Measurements from ENCODE around the gene TBC1D30.

- TF ChIP-seq POLR2A (IDR thresholded peaks at IDR 0.05) = no peak
- TF ChIP-seq, protein P1, sequence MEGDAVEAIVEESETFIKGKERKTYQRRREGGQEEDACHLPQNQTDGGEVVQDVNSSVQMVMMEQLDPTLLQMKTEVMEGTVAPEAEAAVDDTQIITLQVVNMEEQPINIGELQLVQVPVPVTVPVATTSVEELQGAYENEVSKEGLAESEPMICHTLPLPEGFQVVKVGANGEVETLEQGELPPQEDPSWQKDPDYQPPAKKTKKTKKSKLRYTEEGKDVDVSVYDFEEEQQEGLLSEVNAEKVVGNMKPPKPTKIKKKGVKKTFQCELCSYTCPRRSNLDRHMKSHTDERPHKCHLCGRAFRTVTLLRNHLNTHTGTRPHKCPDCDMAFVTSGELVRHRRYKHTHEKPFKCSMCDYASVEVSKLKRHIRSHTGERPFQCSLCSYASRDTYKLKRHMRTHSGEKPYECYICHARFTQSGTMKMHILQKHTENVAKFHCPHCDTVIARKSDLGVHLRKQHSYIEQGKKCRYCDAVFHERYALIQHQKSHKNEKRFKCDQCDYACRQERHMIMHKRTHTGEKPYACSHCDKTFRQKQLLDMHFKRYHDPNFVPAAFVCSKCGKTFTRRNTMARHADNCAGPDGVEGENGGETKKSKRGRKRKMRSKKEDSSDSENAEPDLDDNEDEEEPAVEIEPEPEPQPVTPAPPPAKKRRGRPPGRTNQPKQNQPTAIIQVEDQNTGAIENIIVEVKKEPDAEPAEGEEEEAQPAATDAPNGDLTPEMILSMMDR (IDR thresholded peaks at IDR 0.05) = no peak
Measured at GRCh38 chr12:64889434-64890216, 65.2 kb downstream of the TBC1D30 start.
